SU-DHL-6 (cell line): Measurements from ENCODE around the gene ELP1.

Source experiments
- H2AFZ ChIP-seq: fragments of 200-600 bp; sonication (generic); 2 replicates; pipeline ENCODE4 v1.6.1; 2014; ENCODE audit warnings: low read depth, mild to moderate bottlenecking, moderate library complexity, mixed read lengths, antibody characterized with exemption, low read length; ENCODE audit not compliant: severe bottlenecking
- H3F3A ChIP-seq: fragments of 200-600 bp; shearing (Covaris generic); 2 replicates; pipeline ENCODE4 v1.6.0; 2016; ENCODE audit warnings: antibody characterized with exemption, mild to moderate bottlenecking; ENCODE audit not compliant: insufficient read depth
- H3K27ac ChIP-seq: fragments of 200-600 bp; sonication (generic); 2 replicates; pipeline ENCODE4 v1.5.1; 2016; ENCODE audit warnings: low read depth, mild to moderate bottlenecking, low read length, moderate library complexity, mixed read lengths
- H3K27me3 ChIP-seq: fragments of 200-600 bp; sonication (generic), shearing (Covaris generic); 2 replicates; pipeline ENCODE4 v1.6.0; 2014; ENCODE audit warnings: mild to moderate bottlenecking, low read length
- H3K36me3 ChIP-seq: fragments of 200-600 bp; sonication (generic); 2 replicates; pipeline ENCODE4 v1.6.1; 2014; ENCODE audit warnings: mild to moderate bottlenecking, low read length, mixed read lengths
- H3K4me2 ChIP-seq: fragments of 300-600, 200-600 bp; shearing (Covaris generic), sonication (generic); 2 replicates; pipeline ENCODE4 v1.6.0; 2014; ENCODE audit warnings: low read length, low read depth, mild to moderate bottlenecking; ENCODE audit not compliant: poor library complexity, severe bottlenecking
- H3K4me3 ChIP-seq: fragments of 200-600 bp; sonication (generic); 2 replicates; pipeline ENCODE4 v1.5.1; 2014; ENCODE audit warnings: antibody characterized with exemption, low read length, mild to moderate bottlenecking, mixed read lengths; ENCODE audit not compliant: insufficient read depth, poor library complexity, severe bottlenecking
- H3K79me2 ChIP-seq: fragments of 200-600 bp; sonication (generic); 2 replicates; pipeline ENCODE4 v1.6.1; 2014; ENCODE audit warnings: mild to moderate bottlenecking, low read length, moderate library complexity; ENCODE audit not compliant: insufficient read depth
- H3K9ac ChIP-seq: fragments of 200-600 bp; sonication (generic); 2 replicates; pipeline ENCODE4 v1.7.0; 2014; ENCODE audit warnings: mild to moderate bottlenecking, low read length
- H3K9me2 ChIP-seq: fragments of 200-600 bp; sonication (generic); replicated peaks from 2 replicates; pipeline ENCODE4 v1.6.1; 2014; ENCODE audit warnings: low read length; ENCODE audit not compliant: insufficient read depth
- H3K9me3 ChIP-seq: fragments of 200-600 bp; sonication (generic); 2 replicates; pipeline ENCODE4 v1.6.1; 2014; ENCODE audit warnings: low read length, mixed read lengths; ENCODE audit not compliant: insufficient read depth
- H4K20me1 ChIP-seq: fragments of 200-600 bp; sonication (generic); 2 replicates; pipeline ENCODE4 v1.6.1; 2014; ENCODE audit warnings: low read depth, mild to moderate bottlenecking, antibody characterized with exemption, low read length, moderate library complexity, mixed read lengths
- EZH2phosphoT487 ChIP-seq: fragments of 200-600 bp; sonication (generic), shearing (Covaris generic); conservative IDR thresholded peaks from 2 replicates; pipeline ENCODE4 v1.6.1; 2018; ENCODE audit warnings: mild to moderate bottlenecking, antibody characterized with exemption, low read length, moderate library complexity, mixed read lengths
- TF ChIP-seq, protein P1 (sequence below): fragments of 200-600 bp; sonication (generic); IDR thresholded peaks from one replicate; pipeline ENCODE4 v1.5.1; 2017; ENCODE audit warnings: antibody characterized with exemption, mild to moderate bottlenecking, low read length, moderate library complexity; ENCODE audit not compliant: insufficient read depth, poor library complexity, severe bottlenecking

ELP1 gene

DNA sequence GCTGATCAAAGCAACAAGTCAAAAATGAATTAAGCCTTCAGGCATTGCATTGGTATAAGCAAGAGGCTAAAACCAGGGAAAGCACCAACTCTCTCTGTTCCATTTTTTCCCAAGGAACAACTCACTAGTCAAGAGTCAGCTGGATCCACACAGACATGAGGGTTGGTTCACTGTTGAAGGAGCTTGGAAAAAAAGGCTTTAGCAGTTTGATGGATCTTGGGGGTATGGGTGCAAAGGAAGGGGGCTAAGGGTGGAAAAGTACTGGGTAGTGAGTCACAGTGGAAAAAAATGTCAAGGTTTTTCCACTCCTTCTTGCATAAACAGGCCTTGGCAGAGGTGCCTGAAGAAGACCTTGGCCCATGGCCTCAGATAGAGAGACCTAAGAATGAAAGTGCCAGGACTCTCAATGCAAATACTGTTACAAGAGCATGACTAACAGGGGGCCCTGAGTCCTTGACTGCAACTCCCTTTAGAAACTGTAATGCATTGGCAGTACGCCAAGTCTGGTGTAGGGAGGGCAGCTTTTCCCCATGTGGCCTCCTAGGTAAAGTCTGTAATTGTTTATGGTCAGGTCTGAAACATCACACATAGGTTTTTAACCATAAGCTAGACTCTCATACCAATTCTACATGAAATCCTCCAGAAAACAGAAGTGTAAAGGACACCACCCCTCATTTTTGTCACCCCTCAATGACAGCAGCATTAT is 48.1 kb downstream of the ELP1 start:
- TF ChIP-seq, protein P1, sequence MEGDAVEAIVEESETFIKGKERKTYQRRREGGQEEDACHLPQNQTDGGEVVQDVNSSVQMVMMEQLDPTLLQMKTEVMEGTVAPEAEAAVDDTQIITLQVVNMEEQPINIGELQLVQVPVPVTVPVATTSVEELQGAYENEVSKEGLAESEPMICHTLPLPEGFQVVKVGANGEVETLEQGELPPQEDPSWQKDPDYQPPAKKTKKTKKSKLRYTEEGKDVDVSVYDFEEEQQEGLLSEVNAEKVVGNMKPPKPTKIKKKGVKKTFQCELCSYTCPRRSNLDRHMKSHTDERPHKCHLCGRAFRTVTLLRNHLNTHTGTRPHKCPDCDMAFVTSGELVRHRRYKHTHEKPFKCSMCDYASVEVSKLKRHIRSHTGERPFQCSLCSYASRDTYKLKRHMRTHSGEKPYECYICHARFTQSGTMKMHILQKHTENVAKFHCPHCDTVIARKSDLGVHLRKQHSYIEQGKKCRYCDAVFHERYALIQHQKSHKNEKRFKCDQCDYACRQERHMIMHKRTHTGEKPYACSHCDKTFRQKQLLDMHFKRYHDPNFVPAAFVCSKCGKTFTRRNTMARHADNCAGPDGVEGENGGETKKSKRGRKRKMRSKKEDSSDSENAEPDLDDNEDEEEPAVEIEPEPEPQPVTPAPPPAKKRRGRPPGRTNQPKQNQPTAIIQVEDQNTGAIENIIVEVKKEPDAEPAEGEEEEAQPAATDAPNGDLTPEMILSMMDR: no peak
- no peak for TF ChIP-seq EZH2phosphoT487
- H3K36me3 ChIP-seq: peaks cover 2% of the 10 kb centered on the region; the same call in 1 of the 2 replicates
- H3K4me2 ChIP-seq: no peak overlapping the region

DNA sequence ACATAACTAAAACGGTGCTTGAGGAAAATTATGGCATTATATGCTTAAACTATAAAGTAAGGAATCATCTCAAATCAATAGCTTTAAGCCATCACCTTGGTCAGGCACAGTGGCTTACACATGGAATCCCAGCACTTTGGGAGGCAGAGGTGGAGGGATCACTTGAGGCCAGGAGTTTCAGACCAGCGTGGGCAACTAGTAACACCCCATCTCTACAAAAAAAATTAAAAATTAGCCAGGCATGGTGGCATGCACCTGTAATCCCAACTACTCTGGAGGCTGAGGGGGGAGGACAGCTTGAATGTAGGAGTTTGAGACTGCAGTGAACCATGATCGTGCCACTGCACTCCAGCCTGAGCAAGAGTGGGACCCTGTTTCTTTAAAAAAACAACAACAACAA is 49.2 kb downstream of the ELP1 start:
- Histone ChIP-seq H3K4me2 (no peak overlapping the region), H3K79me2 (no peaks in the 10 kb centered on the region), H3K27me3 (no peaks in the 10 kb centered on the region), H3F3A (no peaks in the 10 kb centered on the region), H2AFZ (no peak overlapping the region), H3K9me3 (no peaks in the 10 kb centered on the region), H4K20me1 (no peaks in the 10 kb centered on the region), H3K27ac (no peak overlapping the region), H3K4me3 (no peak overlapping the region), H3K9ac (no peak overlapping the region), H3K36me3 (peaks cover 4% of the 10 kb centered on the region; the same call in 1 of the 2 replicates), H3K9me2 (no peaks in the 10 kb centered on the region)
- TF ChIP-seq, protein P1: no peak
- no peak for TF ChIP-seq EZH2phosphoT487

More for the DNA sequence above, 48.1 kb downstream of the ELP1 start:
- H3F3A ChIP-seq: no peaks in the 10 kb centered on the region
- H4K20me1 ChIP-seq: no peaks in the 10 kb centered on the region
- H3K27me3 ChIP-seq: no peaks in the 10 kb centered on the region
- H2AFZ ChIP-seq: no peak overlapping the region
- H3K9me3 ChIP-seq: no peaks in the 10 kb centered on the region
- no peaks in the 10 kb centered on the region for H3K9me2 ChIP-seq
- no peak overlapping the region for H3K27ac ChIP-seq
- no peak overlapping the region for H3K4me3 ChIP-seq
- no peaks in the 10 kb centered on the region for H3K79me2 ChIP-seq
- no peak overlapping the region for H3K9ac ChIP-seq

DNA sequence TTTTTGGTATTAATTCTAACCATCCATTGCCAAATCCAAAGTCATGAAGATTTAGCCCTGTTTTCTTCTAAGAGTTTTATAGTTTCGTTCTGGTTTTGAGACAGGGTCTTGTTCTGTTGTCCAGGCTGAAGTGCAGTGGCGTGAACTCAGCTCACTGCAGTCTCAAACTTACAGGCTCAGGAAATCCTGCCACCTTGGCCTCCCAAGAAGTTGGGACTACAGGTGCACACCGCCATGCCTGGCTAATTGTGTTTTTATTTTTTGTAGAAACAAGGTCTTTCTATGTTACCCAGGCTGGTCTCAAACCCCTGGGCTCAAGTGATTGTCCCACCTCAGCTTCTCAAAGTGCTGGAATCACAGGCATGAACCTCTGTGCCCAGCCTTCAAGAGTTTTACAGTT is 50.8 kb downstream of the ELP1 start:
- no peak overlapping the region for H3K9ac ChIP-seq
- H3K27me3 ChIP-seq: no peaks in the 10 kb centered on the region
- H4K20me1 ChIP-seq: no peaks in the 10 kb centered on the region
- H3K79me2 ChIP-seq: no peaks in the 10 kb centered on the region
- H3K4me2 ChIP-seq: no peak overlapping the region
- no peaks in the 10 kb centered on the region for H3F3A ChIP-seq
- H3K36me3 ChIP-seq: peaks cover 4% of the 10 kb centered on the region; the same call in 1 of the 2 replicates
- H3K4me3 ChIP-seq: no peak overlapping the region
- no peak for TF ChIP-seq EZH2phosphoT487
- TF ChIP-seq, protein P1: no peak
- no peaks in the 10 kb centered on the region for H3K9me3 ChIP-seq
- H3K27ac ChIP-seq: no peak overlapping the region
- H2AFZ ChIP-seq: no peak overlapping the region
- no peaks in the 10 kb centered on the region for H3K9me2 ChIP-seq
